Right lobe of liver (tissue), 4 donors: Measurements from ENCODE around the gene CAPN7.

Experiments used
- POLR2A ChIP-seq: fragments of 450-650 bp; IDR thresholded peaks from one replicate; pipeline ENCODE4 v1.6.1; 2017; ENCODE audit warnings: antibody characterized with exemption, mild to moderate bottlenecking
- TF ChIP-seq, protein P1 (sequence below), 4 donors: fragments of 200-600 bp in 3 of 4; fragments of 450-650 bp in 1 of 4; IDR thresholded peaks; one replicate each; pipeline versions ENCODE4 v1.5.1 to v1.8.0; 2016 to 2022; ENCODE audit warnings: antibody characterized with exemption in 4 of 4, mild to moderate bottlenecking in 2 of 4
- donor health status: DM: no; HTN: no; CAD: no.
- donor health status: DM: no; HTN: no; CAD: no.
- donor health status: DM: no; HTN: yes; CAD: no.

DNA sequence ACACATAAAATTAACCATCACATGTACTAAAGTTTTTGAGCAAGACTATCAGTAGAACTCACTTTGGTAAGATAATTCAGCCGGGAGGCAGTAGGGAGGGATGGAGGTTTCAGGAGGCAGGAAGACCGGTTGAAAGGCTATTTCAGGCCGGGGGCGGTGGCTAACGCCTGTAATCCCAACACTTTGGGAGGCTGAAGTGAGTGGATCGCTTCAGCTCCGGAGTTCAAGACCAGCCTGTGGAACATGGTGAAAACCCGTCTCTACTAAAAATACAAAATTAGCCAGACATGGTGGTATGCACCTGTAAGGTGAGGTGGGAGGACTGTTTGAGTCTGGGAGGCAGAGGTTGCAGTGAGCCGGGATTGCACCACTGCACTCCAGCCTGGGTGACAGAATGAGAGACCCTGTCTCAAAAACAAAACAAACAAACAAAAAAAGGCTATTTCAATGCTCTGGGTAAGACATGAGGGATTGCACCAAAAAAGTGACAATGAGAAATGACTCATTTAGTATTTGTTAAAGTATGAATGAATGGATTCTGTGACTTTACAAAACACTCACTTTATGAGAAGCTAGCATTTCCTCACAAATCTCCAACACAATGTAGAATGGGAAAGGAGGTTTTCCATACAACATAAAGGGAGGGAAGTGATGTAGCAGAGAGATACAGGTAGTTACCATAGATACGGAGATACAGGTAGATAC, 82.4 kb downstream of the CAPN7 start:
- no peak for TF ChIP-seq POLR2A
- TF ChIP-seq, protein P1, sequence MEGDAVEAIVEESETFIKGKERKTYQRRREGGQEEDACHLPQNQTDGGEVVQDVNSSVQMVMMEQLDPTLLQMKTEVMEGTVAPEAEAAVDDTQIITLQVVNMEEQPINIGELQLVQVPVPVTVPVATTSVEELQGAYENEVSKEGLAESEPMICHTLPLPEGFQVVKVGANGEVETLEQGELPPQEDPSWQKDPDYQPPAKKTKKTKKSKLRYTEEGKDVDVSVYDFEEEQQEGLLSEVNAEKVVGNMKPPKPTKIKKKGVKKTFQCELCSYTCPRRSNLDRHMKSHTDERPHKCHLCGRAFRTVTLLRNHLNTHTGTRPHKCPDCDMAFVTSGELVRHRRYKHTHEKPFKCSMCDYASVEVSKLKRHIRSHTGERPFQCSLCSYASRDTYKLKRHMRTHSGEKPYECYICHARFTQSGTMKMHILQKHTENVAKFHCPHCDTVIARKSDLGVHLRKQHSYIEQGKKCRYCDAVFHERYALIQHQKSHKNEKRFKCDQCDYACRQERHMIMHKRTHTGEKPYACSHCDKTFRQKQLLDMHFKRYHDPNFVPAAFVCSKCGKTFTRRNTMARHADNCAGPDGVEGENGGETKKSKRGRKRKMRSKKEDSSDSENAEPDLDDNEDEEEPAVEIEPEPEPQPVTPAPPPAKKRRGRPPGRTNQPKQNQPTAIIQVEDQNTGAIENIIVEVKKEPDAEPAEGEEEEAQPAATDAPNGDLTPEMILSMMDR (IDR thresholded peaks at IDR 0.05): no peak
